ENCODE results near the gene CCDC87. TPM values are rescaled to one million over a fixed set of nuclear protein-coding genes. Genes with fewer than 3 reads are reported as not detected.

Gene CCDC87
- total and polyA plus RNA-seq, 2 of the 8 experiments (the other 6 are each of a cell fraction or from before 2014, with no cell fraction given): 0.32 to 0.99 TPM

GRCh38 chr11:66631883-66632282, 39.0 kb upstream of the CCDC87 start:
- Histone ChIP-seq H2BK20ac (ENCODE audit: low read length) (no peak overlapping the region), H3K23me2 (ENCODE audit: low read depth, low read length) (no peaks in the 10 kb centered on the region), H4K91ac (replicated peaks; ENCODE audit: insufficient read length, low read length) (no peak overlapping the region), H3K18ac (ENCODE audit: extremely low read depth, low read length) (no peak overlapping the region), H3K4me2 (ENCODE audit: insufficient read depth in 1 of 2, low read depth in 2 of 2, low read length in 2 of 2) (no peak overlapping the region), H3K56ac (replicated peaks; ENCODE audit: insufficient read length, low read depth, low read length) (no peak overlapping the region), H3K79me2 (ENCODE audit: control insufficient read depth in 1 of 2, insufficient read depth in 2 of 2, low read length in 2 of 2) (peaks cover 17 to 90% of the 10 kb centered on the region in 2 experiments), H3K23ac (ENCODE audit: insufficient read length) (no peak overlapping the region), H3K4me1 (replicated peaks in 1 of 4; ENCODE audit: control insufficient read depth in 3 of 4, insufficient read depth in 4 of 4, low read length in 3 of 4) (no peaks in the 10 kb centered on the region), H4K8ac (ENCODE audit: extremely low read depth, insufficient read depth, low read length) (no peak overlapping the region), H3K4ac (replicated peaks; ENCODE audit: insufficient read length, low read depth, low read length) (no peak overlapping the region), H3K9me3 (ENCODE audit: insufficient read depth in 2 of 2, low read depth in 1 of 2, low read length in 1 of 2) (no peaks in the 10 kb centered on the region), H3K27me3 (replicated peaks in 1 of 4; ENCODE audit: control insufficient read depth in 3 of 4, extremely low read depth in 1 of 4, insufficient read depth in 3 of 4, low read length in 3 of 4) (no peaks in the 10 kb centered on the region), H2BK12ac (ENCODE audit: low read depth, low read length) (no peak overlapping the region), H4K5ac (ENCODE audit: insufficient read length, low read depth, low read length) (no peak overlapping the region), H3K9ac (replicated peaks in 1 of 4; ENCODE audit: extremely low read depth in 1 of 4, low read depth in 3 of 4, low read length in 3 of 4) (no peak overlapping the region), H3K27ac (ENCODE audit: low read depth, low read length) (no peak overlapping the region), H2AFZ (ENCODE audit: low read length) (no peak overlapping the region), H4K20me1 (replicated peaks in 1 of 2; ENCODE audit: control insufficient read depth in 1 of 2, insufficient read depth in 2 of 2, low read length in 2 of 2) (peaks cover 16 to 32% of the 10 kb centered on the region in 2 experiments), H2BK15ac (ENCODE audit: low read length) (no peak overlapping the region), H3K36me3 (ENCODE audit: control insufficient read depth in 2 of 4, insufficient read depth in 4 of 4, low read length in 3 of 4) (peaks cover 26 to 65% (median 44%) of the 10 kb centered on the region in 4 experiments), H2AK5ac (ENCODE audit: low read depth, low read length) (no peak overlapping the region), H2BK120ac (replicated peaks; ENCODE audit: low read depth, low read length) (no peak overlapping the region), H3K14ac (ENCODE audit: insufficient read length) (no peak overlapping the region), H3K79me1 (ENCODE audit: low read depth, low read length) (peaks cover 26% of the 10 kb centered on the region), H2BK5ac (ENCODE audit: low read depth, low read length) (no peak overlapping the region), H3K4me3 (ENCODE audit: extremely low read depth in 1 of 4, insufficient read depth in 2 of 4, low read depth in 3 of 4, low read length in 4 of 4) (no peak overlapping the region)
- DNase-seq (ENCODE audit: low read depth in 1 of 2, low spot score in 2 of 2) (no peak), FAIRE-seq (no peak)
- POLR2A ChIA-PET (ENCODE audit: partially characterized antibody): interaction anchor here (1.8 to 66.2 kb wide), 3 partner anchors 11 to 46 kb away, joined by 6 to 2165 read pairs (median 2165); partner anchors contain the start of genes CCDC87, CCS, RBM14 and RBM4
- CTCF ChIA-PET (ENCODE audit: partially characterized antibody): interaction anchor here (1.3 kb wide), 1 partner anchor 141 kb away, joined by 4 read pairs; no protein-coding TSS in a partner anchor
- 96% methylated on average over 6 of the region's 6 CpGs; no CpG with 5 or more reads in 1 of the 2 experiments for WGBS, 2 experiments (ENCODE audit: extremely low coverage in 1 of 2, insufficient coverage in 1 of 2, insufficient read length in 1 of 2, insufficient replicate concordance in 2 of 2, low coverage in 1 of 2, low lambda C conversion rate in 2 of 2, missing lambda C conversion rate in 1 of 2)
- TF ChIP-seq TAF7 (optimal IDR thresholded peaks at IDR 0.05; ENCODE audit: borderline replicate concordance, low read depth, low read length) (no peak), SP4 (IDR thresholded peaks at IDR 0.05; ENCODE audit: low read length) (no peak), CTBP2 (IDR thresholded peaks at IDR 0.05; ENCODE audit: borderline replicate concordance, insufficient read depth, insufficient read length, low read length) (no peak), EGR1 (IDR thresholded peaks at IDR 0.05; ENCODE audit: borderline replicate concordance, low read depth, low read length) (no peak), SIX5 (IDR thresholded peaks at IDR 0.05; ENCODE audit: low read depth, low read length) (no peak), BCL11A (IDR thresholded peaks at IDR 0.05; ENCODE audit: low read depth in 2 of 2, low read length in 2 of 2) (no peak), RXRA (IDR thresholded peaks at IDR 0.05; ENCODE audit: insufficient read depth, low read depth, low read length) (no peak), EP300 (IDR thresholded peaks at IDR 0.05; ENCODE audit: borderline replicate concordance in 1 of 2, low read depth in 2 of 2, low read length in 2 of 2) (no peak), RAD21 (IDR thresholded peaks at IDR 0.05 in 1 of 2, conservative IDR thresholded peaks at IDR 0.05 in 1 of 2; ENCODE audit: low read depth in 2 of 2, low read length in 2 of 2) (no peak), TBP (IDR thresholded peaks at IDR 0.05; ENCODE audit: low read depth, low read length) (no peak), SRF (IDR thresholded peaks at IDR 0.05; ENCODE audit: low read depth, low read length) (no peak), ASH2L (IDR thresholded peaks at IDR 0.05; ENCODE audit: low read length) (no peak), YY1 (IDR thresholded peaks at IDR 0.05; ENCODE audit: low read depth, low read length) (no peak), SP1 (IDR thresholded peaks at IDR 0.05; ENCODE audit: low read depth, low read length) (no peak)
